Kidney glomerular epithelial cell (primary cell): ENCODE data around the gene FAM240A.
A peak's percentile ranks its signal among the peaks of the same experiment; 100 is the strongest.

Experiments
- DNase-seq: peaks from one replicate; lab custom pipeline; 2025; lab: John Stamatoyannopoulos, UW

The FAM240A gene

GRCh38 chr3:46626039-46626438 lies 13.7 kb downstream of the FAM240A start:
- no peak for DNase-seq

DNA sequence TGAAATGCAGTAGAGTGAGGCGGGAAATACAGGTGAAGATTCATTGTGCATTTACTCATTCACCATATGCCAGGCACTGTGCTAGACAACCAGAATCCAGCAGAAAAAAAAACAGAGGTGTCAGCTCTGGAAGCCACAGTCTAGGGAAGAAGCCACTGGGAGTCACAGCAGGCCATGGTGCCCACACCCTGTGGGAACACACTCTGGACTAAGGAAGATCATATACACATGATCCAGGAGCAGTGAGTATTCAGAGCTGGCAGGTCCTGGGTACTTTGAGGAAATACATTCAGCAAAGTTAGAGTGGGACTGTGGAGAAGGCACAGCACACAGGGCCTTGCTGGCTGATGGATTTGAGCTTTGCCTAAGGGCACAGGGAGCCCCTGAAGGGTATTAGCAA lies 14.8 kb downstream of the FAM240A start:
- no peak for DNase-seq

- no peak for DNase-seq
These were observed 16.6 kb downstream of the FAM240A start for GRCh38 chr3:46628901-46629369.

DNA sequence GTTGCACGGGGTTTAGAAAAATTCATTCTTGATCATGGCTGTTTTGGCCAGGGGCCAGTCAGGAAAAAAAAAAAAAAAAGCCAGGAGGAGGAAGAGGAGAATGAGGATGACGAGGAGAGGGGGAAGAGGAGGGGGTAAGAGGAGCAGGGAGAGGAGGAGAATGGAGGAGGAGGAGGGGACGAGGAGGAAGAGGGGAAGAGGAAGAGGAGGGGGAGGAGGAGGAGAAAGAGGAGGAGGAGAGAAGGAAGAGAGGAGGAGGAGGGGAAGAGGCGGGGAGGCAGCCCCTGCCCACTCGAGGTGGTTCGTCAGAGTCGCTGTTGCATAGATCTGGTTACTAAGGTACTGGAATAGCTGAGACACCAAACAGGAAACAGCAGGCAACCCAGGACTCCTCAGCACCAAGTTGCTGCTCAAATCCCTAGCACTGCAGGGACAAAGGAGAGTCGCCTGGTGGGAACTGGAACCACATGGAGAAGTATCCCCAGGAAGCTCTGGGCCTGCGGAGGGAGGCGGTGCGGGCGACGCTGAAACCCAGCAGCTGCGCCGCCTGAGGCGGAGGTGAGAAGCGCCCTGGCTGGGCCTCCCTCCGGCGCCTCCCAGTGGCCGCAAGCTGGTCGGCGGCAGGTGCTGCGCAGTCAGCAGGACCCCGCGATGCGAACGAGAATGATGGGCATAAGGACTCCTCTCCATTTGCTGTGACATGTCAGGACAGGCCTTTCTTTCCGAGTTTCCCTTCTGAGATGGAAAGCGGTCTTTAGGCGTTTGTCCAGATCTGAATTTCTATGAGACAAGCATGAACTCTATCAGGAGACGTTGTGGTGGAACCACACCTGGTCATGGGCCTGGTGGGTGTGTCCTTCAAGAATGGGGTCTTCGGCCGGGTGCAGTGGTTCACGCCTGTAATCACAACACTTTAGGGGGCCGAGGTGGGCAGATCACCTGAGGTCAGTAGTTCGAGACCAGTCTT lies 17.5 kb downstream of the FAM240A start:
- peak; percentile 76 for DNase-seq

- DNase-seq: no peak
These were observed 20.5 kb downstream of the FAM240A start for GRCh38 chr3:46632792-46633191.

DNA sequence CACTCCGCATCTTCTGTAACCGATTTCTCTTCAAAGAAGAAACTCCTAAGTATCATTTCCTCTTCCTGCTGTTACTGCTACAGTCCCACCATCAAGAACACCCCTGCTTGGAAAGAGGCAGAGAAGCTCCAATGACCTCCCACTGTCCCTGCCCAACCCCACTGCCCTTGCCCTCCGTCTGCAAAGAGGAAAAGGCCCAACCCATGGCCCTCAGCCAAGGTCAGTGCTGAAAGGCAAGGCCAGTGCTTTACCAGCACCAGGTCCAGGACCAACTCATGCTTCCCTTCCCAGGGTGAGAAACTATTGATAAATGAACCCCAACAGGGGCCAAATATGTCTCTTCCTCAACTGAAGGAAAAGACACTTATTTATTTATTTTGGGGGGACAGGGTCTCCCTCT lies 22.5 kb downstream of the FAM240A start:
- no peak for DNase-seq

- DNase-seq: no peak
These were observed 26.9 kb downstream of the FAM240A start for GRCh38 chr3:46639221-46639620.

GRCh38 chr3:46640927-46641326 lies 28.6 kb downstream of the FAM240A start:
- no peak for DNase-seq

GRCh38 chr3:46642971-46643370 lies 30.6 kb downstream of the FAM240A start:
- DNase-seq: no peak

GRCh38 chr3:46643701-46644100 lies 31.4 kb downstream of the FAM240A start:
- DNase-seq: no peak

DNA sequence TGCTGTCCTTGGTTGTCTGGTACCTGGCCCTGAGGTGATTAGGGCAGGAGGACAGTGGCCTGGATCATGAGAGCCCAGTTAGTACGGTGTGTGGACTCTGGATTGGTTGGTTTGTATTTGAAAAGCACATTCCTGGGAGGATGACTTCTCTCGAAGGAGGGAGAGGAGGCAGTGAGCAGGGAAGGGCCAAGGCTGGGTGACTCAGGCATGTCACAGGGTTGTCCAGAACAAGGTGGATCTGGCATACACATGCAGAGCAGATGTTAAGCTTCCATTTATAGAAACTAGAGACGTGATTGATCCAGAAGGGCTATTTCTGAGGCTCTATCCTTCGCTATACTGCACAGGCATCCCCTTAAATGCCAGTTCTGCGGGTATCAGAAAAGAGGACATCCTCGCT lies 34.4 kb downstream of the FAM240A start:
- no peak for DNase-seq

DNA sequence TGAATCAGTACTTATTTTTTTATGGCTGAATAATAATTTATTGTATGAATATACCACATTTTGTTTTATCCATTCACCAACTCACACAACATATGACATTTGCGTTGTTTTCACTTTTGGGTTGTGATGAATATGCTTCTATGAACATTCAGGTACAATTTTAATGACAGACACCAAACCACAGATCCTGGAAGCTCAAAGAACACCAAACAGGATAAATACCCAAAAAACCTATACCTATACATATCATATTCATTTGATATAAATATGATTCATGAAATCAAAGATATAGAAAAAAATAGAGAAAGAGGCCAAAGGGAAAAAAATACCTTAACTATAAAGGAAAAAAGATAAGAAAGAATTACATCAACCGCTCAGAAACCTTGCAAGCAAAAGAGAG lies 35.8 kb downstream of the FAM240A start:
- DNase-seq: no peak

- DNase-seq: no peak
These were observed 37.1 kb downstream of the FAM240A start for GRCh38 chr3:46649436-46649835.

- DNase-seq: no peak
These were observed 38.8 kb downstream of the FAM240A start for GRCh38 chr3:46651084-46651483.

DNA sequence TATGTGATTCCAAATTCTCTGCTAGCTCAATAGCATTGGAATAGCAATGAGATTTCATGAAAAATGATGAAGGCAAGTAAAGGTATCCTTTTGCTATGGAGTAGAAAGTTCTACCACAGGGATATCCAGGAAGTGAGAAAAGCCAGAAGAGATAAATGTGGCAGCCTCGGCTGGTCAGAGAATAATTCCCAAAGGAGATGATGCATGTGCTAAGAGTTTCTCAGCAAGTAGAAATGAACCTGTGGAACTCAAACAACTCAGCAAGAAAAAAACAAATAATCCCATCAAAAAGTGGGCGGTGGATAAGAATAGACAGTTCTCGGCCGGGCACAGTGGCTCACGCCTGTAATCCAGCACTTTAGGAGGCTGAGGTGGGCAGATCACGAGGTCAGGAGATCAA lies 42.9 kb downstream of the FAM240A start:
- DNase-seq: no peak

DNA sequence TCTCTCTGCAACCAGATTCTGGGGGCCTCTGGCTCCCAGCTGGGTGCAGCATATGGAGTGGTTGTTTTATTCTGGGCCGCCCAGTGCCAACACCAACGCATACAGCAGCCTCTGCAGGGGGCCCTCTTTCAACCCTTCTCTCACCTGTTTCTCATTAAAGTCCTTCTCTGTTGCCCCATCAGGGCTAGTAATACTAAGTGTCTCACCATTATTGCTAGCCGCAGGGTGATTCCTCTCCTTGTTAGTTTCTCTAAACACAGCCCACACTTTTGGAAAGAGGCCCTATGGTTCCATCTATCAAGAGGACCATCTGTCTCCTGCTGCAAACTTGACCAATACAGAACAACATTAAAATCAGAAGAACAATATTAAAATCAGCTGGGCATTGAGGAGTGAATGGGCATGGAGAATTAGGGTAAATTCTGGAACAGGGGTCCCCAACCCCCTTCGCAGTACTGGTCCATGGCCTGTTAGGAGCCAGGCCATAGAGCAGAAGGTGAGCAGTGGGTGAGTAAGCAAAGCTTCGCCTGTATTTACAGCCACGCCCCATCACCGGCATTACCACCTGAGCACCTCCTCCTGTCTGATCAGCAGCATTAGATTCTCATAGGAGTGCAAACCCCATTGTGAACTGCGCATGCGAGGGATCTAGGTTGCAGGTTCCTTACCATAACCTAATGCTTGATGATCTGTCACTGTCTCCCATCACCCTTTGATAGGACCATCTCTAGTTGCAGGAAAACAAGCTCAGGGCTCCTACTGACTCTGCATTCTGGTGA lies 44.6 kb downstream of the FAM240A start:
- no peak for DNase-seq

DNA sequence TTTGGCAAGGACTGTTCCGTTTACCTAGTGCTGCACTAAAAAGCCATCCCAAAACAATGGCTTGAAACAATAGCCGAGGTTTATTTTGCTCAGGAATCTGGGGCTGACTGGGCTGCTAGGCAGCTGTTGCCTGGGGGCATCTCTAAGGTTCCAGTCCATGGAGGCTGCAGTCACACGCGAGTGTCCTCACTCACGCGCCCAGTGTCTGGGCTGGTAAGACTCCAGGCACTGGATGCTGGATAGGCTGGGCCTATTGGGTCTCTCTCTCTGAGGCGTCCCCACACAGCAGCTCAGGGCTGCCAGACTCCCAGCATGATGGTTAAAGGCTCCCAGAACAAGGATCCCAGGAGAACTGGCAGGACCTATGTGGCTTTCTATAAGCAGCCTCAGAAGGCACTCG lies 47.0 kb downstream of the FAM240A start:
- no peak for DNase-seq

- no peak for DNase-seq
These were observed 47.7 kb downstream of the FAM240A start for GRCh38 chr3:46660003-46660402.

- DNase-seq: no peak
These were observed 48.5 kb downstream of the FAM240A start for GRCh38 chr3:46660543-46661523.

DNA sequence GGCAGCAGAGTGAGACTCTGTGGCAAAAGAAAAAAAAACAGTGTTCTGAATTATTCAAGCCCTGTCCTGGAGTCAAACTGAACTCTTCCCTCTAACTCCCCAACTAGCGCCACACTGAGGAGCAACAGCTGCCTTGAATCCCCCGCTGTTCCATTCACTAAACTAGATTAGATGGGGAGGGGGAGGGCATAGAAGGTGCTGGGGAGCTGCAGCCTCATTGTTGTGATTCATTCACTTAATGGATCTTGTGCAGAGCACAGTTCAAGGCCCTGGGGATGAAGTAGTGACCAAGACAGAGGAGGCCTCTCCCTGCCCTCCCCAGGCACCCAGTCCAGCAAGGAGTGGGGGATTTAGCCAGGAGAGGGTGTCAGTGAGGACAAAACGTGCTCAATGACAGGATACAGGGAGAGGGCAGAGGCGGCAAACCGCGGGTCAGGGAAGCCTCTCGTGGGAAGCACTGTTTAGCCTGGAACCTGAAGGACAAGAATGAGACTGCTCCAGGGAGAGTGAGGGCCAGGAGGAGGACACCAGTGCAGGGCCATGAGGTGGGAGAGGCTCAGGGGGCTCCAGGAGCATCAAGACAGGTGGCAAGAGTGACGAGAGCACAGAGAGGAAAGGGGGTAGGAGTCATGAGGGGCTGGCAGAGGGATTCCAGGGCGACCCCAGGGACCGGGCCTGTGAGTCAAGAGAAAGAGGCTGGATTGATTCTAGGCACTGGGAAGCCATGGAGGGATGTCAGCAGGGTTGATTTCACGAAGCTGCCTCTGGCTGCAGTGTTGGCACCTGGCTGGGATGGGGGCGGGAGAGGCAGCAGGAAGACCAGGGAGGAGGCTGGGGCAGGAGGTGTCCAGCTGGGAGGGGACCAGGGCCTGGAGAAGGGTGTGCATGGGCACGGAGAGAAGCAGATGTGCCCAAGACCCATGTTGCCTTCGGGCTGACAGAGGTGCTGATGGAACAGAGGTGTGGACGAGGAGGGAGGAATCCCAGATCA lies 49.7 kb downstream of the FAM240A start:
- DNase-seq: no peak
